Fibroblast of lung (primary cell): ENCODE results near the gene MYH9.

ENCODE experiments used
- CTCF ChIP-seq, 2 donors: IDR thresholded peaks in 1 of 2; conservative IDR thresholded peaks in 1 of 2; 1 replicate in 1 of 2; 2 replicates in 1 of 2; pipeline ENCODE4 v1.5.1; 2011 to 2012; ENCODE audit warnings: low read length in 2 of 2, control low read depth in 1 of 2, inconsistent platforms in 1 of 2, low read depth in 1 of 2, mild to moderate bottlenecking in 1 of 2
- EZH2 ChIP-seq: IDR thresholded peaks from 2 replicates; pipeline ENCODE4 v1.5.1; 2012; ENCODE audit warnings: low read length, control low read depth, mild to moderate bottlenecking; ENCODE audit errors: missing control alignments

- no peak for TF ChIP-seq CTCF (conservative IDR thresholded peaks at IDR 0.05 in 1 of 2, IDR thresholded peaks at IDR 0.05 in 1 of 2; ENCODE audit: low read depth in 1 of 2, low read length in 2 of 2)
- no peak for TF ChIP-seq EZH2
Measured at GRCh38 chr22:36333644-36334043, 54.1 kb downstream of the MYH9 start.
